Mesenchymal stem cell (in vitro differentiated cells and primary cell): ENCODE data around the gene JUND.
A peak's percentile ranks its signal among the peaks of the same experiment; 100 is the strongest.

ENCODE experiments used
- DNase-seq: peaks from one replicate; pipeline ENCODE4 v3.0.0-alpha.2; 2013
- H2AFZ ChIP-seq: one replicate; pipeline ENCODE4 v1.6.1; 2013; ENCODE audit warnings: low read depth, mild to moderate bottlenecking, control low read depth, inconsistent platforms, low read length, moderate library complexity
- H2AK5ac ChIP-seq: 2 replicates; pipeline ENCODE4 v1.6.1; 2013; ENCODE audit warnings: low read length, moderate library complexity, mild to moderate bottlenecking, inconsistent platforms; ENCODE audit not compliant: severe bottlenecking
- H2BK120ac ChIP-seq: one replicate; pipeline ENCODE4 v1.6.1; 2013; ENCODE audit warnings: low read depth, mild to moderate bottlenecking, inconsistent platforms, low read length, moderate library complexity
- H2BK12ac ChIP-seq, 2 experiments: one replicate each; pipeline ENCODE4 v1.6.1; 2013; ENCODE audit warnings: inconsistent platforms in 2 of 2, low read length in 2 of 2, mild to moderate bottlenecking in 2 of 2, moderate library complexity in 2 of 2, control low read depth in 1 of 2
- H2BK15ac ChIP-seq: one replicate; pipeline ENCODE4 v1.6.1; 2013; ENCODE audit warnings: mild to moderate bottlenecking, low read depth, inconsistent platforms; ENCODE audit not compliant: poor library complexity, severe bottlenecking
- H2BK5ac ChIP-seq: 2 replicates; pipeline ENCODE4 v1.6.1; 2013; ENCODE audit warnings: low read depth, mild to moderate bottlenecking, low read length, control low read depth, inconsistent platforms; ENCODE audit not compliant: poor library complexity, severe bottlenecking
- H3K14ac ChIP-seq, 2 experiments: one replicate each; pipeline ENCODE4 v1.6.1; 2013; ENCODE audit warnings: inconsistent platforms in 2 of 2, low read length in 2 of 2, control low read depth in 1 of 2, mild to moderate bottlenecking in 1 of 2, moderate library complexity in 1 of 2
- H3K18ac ChIP-seq, 2 experiments: one replicate each; pipeline ENCODE4 v1.6.1; 2013; ENCODE audit warnings: inconsistent platforms in 2 of 2, low read length in 2 of 2, control low read depth in 1 of 2, low read depth in 1 of 2, mild to moderate bottlenecking in 1 of 2
- H3K23ac ChIP-seq, 2 experiments: one replicate each; pipeline ENCODE4 v1.6.1; 2013; ENCODE audit warnings: inconsistent platforms in 2 of 2, low read length in 2 of 2, mild to moderate bottlenecking in 2 of 2, moderate library complexity in 2 of 2, control low read depth in 1 of 2
- H3K27ac ChIP-seq: 2 replicates; pipeline ENCODE4 v1.5.1; 2013; ENCODE audit warnings: mild to moderate bottlenecking, moderate library complexity, low read length, control low read depth, inconsistent platforms; ENCODE audit not compliant: poor library complexity, severe bottlenecking
- H3K27me3 ChIP-seq, 2 experiments: 2 replicates each; pipeline versions ENCODE4 v1.6.1 to v1.7.0; 2013; ENCODE audit warnings: low read length in 2 of 2, mild to moderate bottlenecking in 2 of 2, moderate library complexity in 2 of 2, control low read depth in 1 of 2, inconsistent platforms in 1 of 2; ENCODE audit not compliant: control insufficient read depth in 1 of 2, insufficient read depth in 1 of 2
- H3K36me3 ChIP-seq, 2 experiments: 2 replicates each; pipeline versions ENCODE4 v1.6.1 to v1.7.0; 2013; ENCODE audit warnings: low read length in 2 of 2, control low read depth in 1 of 2, inconsistent platforms in 1 of 2, low read depth in 1 of 2, mild to moderate bottlenecking in 1 of 2; ENCODE audit not compliant: insufficient read depth in 2 of 2, control insufficient read depth in 1 of 2
- H3K4ac ChIP-seq, 2 experiments: one replicate each; pipeline ENCODE4 v1.6.1; 2013; ENCODE audit warnings: inconsistent platforms in 2 of 2, low read length in 2 of 2, mild to moderate bottlenecking in 2 of 2, moderate library complexity in 2 of 2, control low read depth in 1 of 2, low read depth in 1 of 2
- H3K4me1 ChIP-seq: 2 replicates; pipeline ENCODE4 v1.6.1; 2013; ENCODE audit warnings: low read depth, low read length, control low read depth; ENCODE audit not compliant: control insufficient read depth, insufficient read depth
- H3K4me2 ChIP-seq: 2 replicates; pipeline ENCODE4 v1.6.1; 2013; ENCODE audit warnings: low read length, mild to moderate bottlenecking, inconsistent platforms; ENCODE audit not compliant: poor library complexity, severe bottlenecking
- H3K4me3 ChIP-seq, 2 experiments: 2 replicates each; pipeline versions ENCODE4 v1.5.1 to v1.7.0; 2013; ENCODE audit warnings: low read length in 2 of 2, mild to moderate bottlenecking in 2 of 2, control low read depth in 1 of 2, low read depth in 1 of 2; ENCODE audit not compliant: insufficient read depth in 1 of 2
- H3K79me1 ChIP-seq: replicated peaks from 2 replicates; pipeline ENCODE4 v1.6.1; 2013; ENCODE audit warnings: mild to moderate bottlenecking, control low read depth, low read length, inconsistent platforms; ENCODE audit not compliant: poor library complexity, severe bottlenecking
- H3K9ac ChIP-seq: 2 replicates; pipeline ENCODE4 v1.7.0; 2013; ENCODE audit warnings: mild to moderate bottlenecking, low read length, moderate library complexity
- H3K9me3 ChIP-seq: 2 replicates; pipeline ENCODE4 v1.7.0; 2013; ENCODE audit warnings: mild to moderate bottlenecking, low read length; ENCODE audit not compliant: control insufficient read depth
- H4K8ac ChIP-seq: one replicate; pipeline ENCODE4 v1.6.1; 2013; ENCODE audit warnings: inconsistent platforms, mild to moderate bottlenecking, low read length, moderate library complexity
- H4K91ac ChIP-seq: one replicate; pipeline ENCODE4 v1.6.1; 2013; ENCODE audit warnings: mild to moderate bottlenecking, low read length, inconsistent platforms
- WGBS: methylation state at CpG from one replicate; pipeline ENCODE4 v1.1.7; 2013; ENCODE audit warnings: mixed read lengths; 5-methylcytosine and 5-hydroxymethylcytosine counted together

JUND gene

GRCh38 chr19:18291590-18292461 lies 10.4 kb upstream of the JUND start:
- peak overlapping the region; percentile 75 for H3K4me2 ChIP-seq
- peak overlapping the region; percentile 22 to 96 for H2BK12ac ChIP-seq
- H3K4me1 ChIP-seq: peaks cover 45% of the 10 kb centered on the region
- no peaks in the 10 kb centered on the region for H3K27me3 ChIP-seq
- peak overlapping the region; percentile 94 for H2BK120ac ChIP-seq
- H3K9me3 ChIP-seq: no peaks in the 10 kb centered on the region
- no peaks in the 10 kb centered on the region for H3K79me1 ChIP-seq
- peak overlapping the region; percentile 98 for H4K91ac ChIP-seq
- peak overlapping the region; percentile 97 for H2BK5ac ChIP-seq
- peak overlapping the region; percentile 66 to 79 for H3K4me3 ChIP-seq
- peak overlapping the region; percentile 27 to 45 for H3K4ac ChIP-seq
- DNase-seq: peak; percentile 87
- peak overlapping the region; percentile 89 for H2AK5ac ChIP-seq
- peak overlapping the region; percentile 19 to 86 for H3K14ac ChIP-seq
- H3K36me3 ChIP-seq: no peaks in the 10 kb centered on the region
- peak overlapping the region; percentile 94 for H3K27ac ChIP-seq
- peak overlapping the region; percentile 81 to 98 for H3K18ac ChIP-seq
- peak overlapping the region; percentile 88 for H4K8ac ChIP-seq
- peak overlapping the region in 1 of 2 experiments; percentile 2 for H3K23ac ChIP-seq
- H3K9ac ChIP-seq: peak overlapping the region; percentile 94
- no peak overlapping the region for H2AFZ ChIP-seq
- H2BK15ac ChIP-seq: peak overlapping the region; percentile 95
- WGBS: under 1% methylated on average over 62 of the region's 75 CpGs

- WGBS: 61% methylated on average over 20 of the region's 21 CpGs
- peak overlapping the region; percentile 86 for H2AK5ac ChIP-seq
- H3K27ac ChIP-seq: peak overlapping the region; percentile 57
Measured at GRCh38 chr19:18291019-18291524, 9.7 kb upstream of the JUND start.

GRCh38 chr19:18290302-18291018 lies 9.0 kb upstream of the JUND start:
- peaks cover 47% of the 10 kb centered on the region for H3K4me1 ChIP-seq
- peak overlapping the region; percentile 36 for H3K9ac ChIP-seq
- WGBS: 81% methylated on average over 14 of the region's 14 CpGs
- no peaks in the 10 kb centered on the region for H3K79me1 ChIP-seq
- no peaks in the 10 kb centered on the region for H3K36me3 ChIP-seq
- peak overlapping the region; percentile 41 for H2AK5ac ChIP-seq
- H3K4me3 ChIP-seq: no peak overlapping the region
- H2BK15ac ChIP-seq: peak overlapping the region; percentile 68
- peak overlapping the region in 1 of 2 experiments; percentile 82 for H2BK12ac ChIP-seq
- peak overlapping the region in 1 of 2 experiments; percentile 67 for H3K18ac ChIP-seq
- H3K23ac ChIP-seq: peak overlapping the region in 1 of 2 experiments; percentile 9
- no peak overlapping the region for H2BK5ac ChIP-seq
- DNase-seq: no peak
- peak overlapping the region in 1 of 2 experiments; percentile 11 for H3K4ac ChIP-seq
- no peak overlapping the region for H3K4me2 ChIP-seq
- peak overlapping the region in 1 of 2 experiments; percentile 18 for H3K14ac ChIP-seq
- peak overlapping the region; percentile 57 for H4K8ac ChIP-seq
- no peak overlapping the region for H2AFZ ChIP-seq
- H3K27me3 ChIP-seq: no peaks in the 10 kb centered on the region
- H2BK120ac ChIP-seq: no peak overlapping the region
- H4K91ac ChIP-seq: peak overlapping the region; percentile 62
- H3K27ac ChIP-seq: peak overlapping the region; percentile 18
- H3K9me3 ChIP-seq: no peaks in the 10 kb centered on the region

More at GRCh38 chr19:18291019-18291524, 9.7 kb upstream of the JUND start:
- H3K4me3 ChIP-seq: peak overlapping the region; percentile 66 to 79
- no peaks in the 10 kb centered on the region for H3K27me3 ChIP-seq
- H3K23ac ChIP-seq: peak overlapping the region in 1 of 2 experiments; percentile 81
- no peak overlapping the region for H3K14ac ChIP-seq
- DNase-seq: no peak
- peak overlapping the region; percentile 95 for H2BK15ac ChIP-seq
- H3K18ac ChIP-seq: peak overlapping the region; percentile 81 to 89
- H3K36me3 ChIP-seq: no peaks in the 10 kb centered on the region
- H3K4ac ChIP-seq: peak overlapping the region; percentile 45 to 90
- peak overlapping the region; percentile 98 for H4K91ac ChIP-seq
- peak overlapping the region; percentile 9 for H2BK5ac ChIP-seq
- H4K8ac ChIP-seq: peak overlapping the region; percentile 88
- peak overlapping the region; percentile 69 to 96 for H2BK12ac ChIP-seq
- H3K9ac ChIP-seq: peak overlapping the region; percentile 94
- H2BK120ac ChIP-seq: peak overlapping the region; percentile 94
- no peak overlapping the region for H2AFZ ChIP-seq
- peak overlapping the region; percentile 75 for H3K4me2 ChIP-seq
- peaks cover 45% of the 10 kb centered on the region for H3K4me1 ChIP-seq
- no peaks in the 10 kb centered on the region for H3K9me3 ChIP-seq
- H3K79me1 ChIP-seq: no peaks in the 10 kb centered on the region
